ENCODE results near the gene UBE2L6. TPM values are rescaled to one million over a fixed set of nuclear protein-coding genes. Genes with fewer than 3 reads are reported as not detected.

Gene UBE2L6
- total RNA-seq, 1 donor from 2014 or later, result 48.1 TPM

GRCh38 chr11:57544566-57544965 lies 22.9 kb downstream of the UBE2L6 start:
- TF ChIP-seq POLR2A (IDR thresholded peaks at IDR 0.05), result no peak
- TF ChIP-seq POLR2AphosphoS5 (IDR thresholded peaks at IDR 0.05; ENCODE audit: insufficient read depth in 1 of 2, low read depth in 1 of 2), result no peak
- no peak for TF ChIP-seq CTCF (IDR thresholded peaks at IDR 0.05)
- intact Hi-C loops (cut with DNase I), result no loop called here

GRCh38 chr11:57543593-57543992 lies 23.9 kb downstream of the UBE2L6 start:
- H3K27ac ChIP-seq, result no peak overlapping the region
- H3K9me3 ChIP-seq, result no peaks in the 10 kb centered on the region
- H3K4me3 ChIP-seq, result no peak overlapping the region
- no peaks in the 10 kb centered on the region for H3K27me3 ChIP-seq
- intact Hi-C loops (cut with DNase I), result no loop called here
- no peaks in the 10 kb centered on the region for H3K4me1 ChIP-seq
- H3K36me3 ChIP-seq, result peaks cover 0 to 12% of the 10 kb centered on the region in 2 donors
- TF ChIP-seq POLR2A (IDR thresholded peaks at IDR 0.05), result no peak
- no peak for TF ChIP-seq POLR2AphosphoS5 (IDR thresholded peaks at IDR 0.05; ENCODE audit: insufficient read depth in 1 of 2, low read depth in 1 of 2)
- DNase-seq (ENCODE audit: extremely low spot score in 2 of 2), result no peak

More at GRCh38 chr11:57544566-57544965, 22.9 kb downstream of the UBE2L6 start:
- DNase-seq (ENCODE audit: extremely low spot score in 2 of 2), result no peak
- H3K36me3 ChIP-seq, result peaks cover 0 to 17% of the 10 kb centered on the region in 2 donors
- H3K4me1 ChIP-seq, result no peaks in the 10 kb centered on the region
- H3K9me3 ChIP-seq, result no peaks in the 10 kb centered on the region
- H3K4me3 ChIP-seq, result no peak overlapping the region
- no peaks in the 10 kb centered on the region for H3K27me3 ChIP-seq
- no peak overlapping the region for H3K27ac ChIP-seq

GRCh38 chr11:57542582-57542981 lies 24.9 kb downstream of the UBE2L6 start:
- H3K4me3 ChIP-seq, result no peak overlapping the region
- H3K27ac ChIP-seq, result no peak overlapping the region
- DNase-seq (ENCODE audit: extremely low spot score in 2 of 2), result no peak
- peaks cover 0 to 1% of the 10 kb centered on the region in 2 donors for H3K36me3 ChIP-seq
- no peaks in the 10 kb centered on the region for H3K27me3 ChIP-seq
- TF ChIP-seq CTCF (IDR thresholded peaks at IDR 0.05), result no peak
- no peak for TF ChIP-seq POLR2A (IDR thresholded peaks at IDR 0.05)
- TF ChIP-seq POLR2AphosphoS5 (IDR thresholded peaks at IDR 0.05; ENCODE audit: insufficient read depth in 1 of 2, low read depth in 1 of 2), result no peak
- H3K4me1 ChIP-seq, result no peaks in the 10 kb centered on the region
- H3K9me3 ChIP-seq, result no peaks in the 10 kb centered on the region
- intact Hi-C loops (cut with DNase I), result no loop called here

- intact Hi-C loops (cut with DNase I), result no loop called here
- Histone ChIP-seq H3K9me3 (no peaks in the 10 kb centered on the region), H3K4me3 (no peak overlapping the region), H3K4me1 (no peaks in the 10 kb centered on the region), H3K36me3 (no peaks in the 10 kb centered on the region), H3K27me3 (no peaks in the 10 kb centered on the region), H3K27ac (no peak overlapping the region)
- no peak for TF ChIP-seq POLR2AphosphoS5 (IDR thresholded peaks at IDR 0.05; ENCODE audit: insufficient read depth in 1 of 2, low read depth in 1 of 2)
- no peak for TF ChIP-seq CTCF (IDR thresholded peaks at IDR 0.05)
- no peak for TF ChIP-seq POLR2A (IDR thresholded peaks at IDR 0.05)
- DNase-seq (ENCODE audit: extremely low spot score in 2 of 2), result no peak
Observed at GRCh38 chr11:57541169-57541568, 26.3 kb downstream of the UBE2L6 start.

- TF ChIP-seq POLR2AphosphoS5 (IDR thresholded peaks at IDR 0.05; ENCODE audit: insufficient read depth in 1 of 2, low read depth in 1 of 2) (no peak), CTCF (IDR thresholded peaks at IDR 0.05) (no peak), POLR2A (IDR thresholded peaks at IDR 0.05) (no peak)
- Histone ChIP-seq H3K4me3 (no peak overlapping the region), H3K27ac (no peak overlapping the region), H3K9me3 (no peaks in the 10 kb centered on the region), H3K36me3 (no peaks in the 10 kb centered on the region), H3K4me1 (no peaks in the 10 kb centered on the region), H3K27me3 (no peaks in the 10 kb centered on the region)
- intact Hi-C loops (cut with DNase I), result no loop called here
- no peak for DNase-seq (ENCODE audit: extremely low spot score in 2 of 2)
Observed at GRCh38 chr11:57539342-57539741, 28.1 kb downstream of the UBE2L6 start.

Measured in vagina (tissue), 2 donors.